ENCODE data around the gene LZTR1.
"Not testable (repeated sequence)": the region's sequence is repeated elsewhere in the genome, so short reads cannot be mapped to it uniquely, and the experiment has no call there.

The LZTR1 gene

DNA sequence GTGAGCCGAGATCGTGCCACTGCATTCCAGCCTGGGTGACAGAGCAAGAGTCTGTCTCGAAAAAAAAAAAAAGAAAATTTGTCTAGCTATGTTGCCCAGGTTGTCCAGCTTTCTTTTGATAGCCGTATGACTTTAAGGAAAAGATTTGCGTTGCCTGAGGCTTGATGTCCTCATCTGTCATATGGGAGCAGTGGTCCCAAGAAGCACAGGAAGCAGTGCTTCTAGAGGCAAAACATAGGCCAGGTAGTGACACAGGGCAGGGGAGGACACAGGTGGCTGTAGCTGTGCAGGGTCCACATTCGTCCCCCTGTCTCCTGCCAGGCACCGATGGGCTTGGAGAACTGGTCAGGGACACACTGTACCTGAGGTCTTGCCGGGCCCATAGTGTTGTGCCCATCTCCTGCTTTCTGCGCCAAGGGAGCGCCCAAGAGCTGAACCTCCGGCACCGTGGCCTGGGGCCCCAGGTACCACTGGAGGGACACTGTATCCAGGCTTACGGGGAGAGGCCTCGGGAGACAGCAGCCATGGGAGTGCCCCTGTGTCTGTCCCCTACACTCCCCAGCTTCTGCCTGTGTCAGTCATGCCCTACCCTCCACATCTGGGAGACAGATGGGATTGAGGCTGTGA, 65.1 kb downstream of the LZTR1 start:
- ATAC-seq (replicated peaks) (no peak), DNase-seq (no peak)
- Mint-ChIP-seq H3K36me3 (ENCODE audit: insufficient read depth) (peaks cover 6% of the 10 kb centered on the region), H3K4me1 (ENCODE audit: low read depth in 2 of 2) (peaks cover 25 to 28% of the 10 kb centered on the region in 2 donors), H3K27ac (peak overlapping the region in 1 of 2 donors; percentile 10), H3K4me3 (no peak overlapping the region), H3K9me3 (no peaks in the 10 kb centered on the region), H3K27me3 (peaks cover 18 to 37% of the 10 kb centered on the region in 2 donors)

DNA sequence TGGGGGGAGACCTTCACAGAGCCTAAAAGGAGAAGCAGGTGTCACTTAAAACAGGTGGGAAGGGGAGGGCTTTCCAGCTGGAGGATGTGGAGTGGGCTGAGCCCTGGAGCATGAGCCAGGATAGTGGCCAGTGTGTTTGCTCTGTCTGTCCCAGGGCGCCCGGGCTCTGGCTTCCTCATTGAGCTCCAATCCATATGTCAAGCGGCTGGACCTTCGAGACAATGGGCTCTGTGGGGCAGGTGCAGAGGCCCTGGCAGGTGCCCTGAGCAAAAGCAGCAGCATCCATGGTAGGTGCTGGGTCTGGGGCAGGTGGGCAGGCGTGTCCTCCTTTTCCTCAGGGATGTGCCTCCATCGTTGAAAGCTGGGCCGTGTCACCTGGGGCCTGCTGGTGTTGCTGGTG, 65.6 kb downstream of the LZTR1 start:
- DNase-seq: no peak
- no peaks in the 10 kb centered on the region for H3K9me3 Mint-ChIP-seq
- H3K4me1 Mint-ChIP-seq (ENCODE audit: low read depth in 2 of 2): peaks cover 25 to 28% of the 10 kb centered on the region in 2 donors
- no peak overlapping the region for H3K4me3 Mint-ChIP-seq
- H3K36me3 Mint-ChIP-seq (ENCODE audit: insufficient read depth): peaks cover 6% of the 10 kb centered on the region
- ATAC-seq (replicated peaks): no peak
- peaks cover 16 to 32% of the 10 kb centered on the region in 2 donors for H3K27me3 Mint-ChIP-seq
- peak overlapping the region in 1 of 2 donors; percentile 10 for H3K27ac Mint-ChIP-seq

DNA sequence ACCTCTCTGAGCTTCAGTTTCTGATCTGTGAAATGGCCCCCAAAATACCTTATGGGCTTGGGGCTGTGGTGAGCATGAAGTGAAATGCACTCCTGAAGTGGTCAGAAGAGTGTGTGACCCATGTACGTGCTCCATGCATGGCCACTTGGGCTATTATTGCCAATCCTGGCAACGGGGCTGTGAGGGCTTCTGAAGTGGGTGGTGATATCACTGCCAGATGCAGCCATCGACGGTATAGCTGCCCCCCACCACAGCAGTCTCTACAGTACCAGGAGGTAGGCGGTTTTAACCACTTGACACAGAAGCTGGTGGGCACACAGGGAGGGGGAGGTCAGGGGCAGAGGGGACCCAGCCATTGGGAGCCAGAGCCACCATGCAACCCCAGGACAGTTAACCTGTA, 66.4 kb downstream of the LZTR1 start:
- not testable (repeated sequence) for H3K36me3 Mint-ChIP-seq (ENCODE audit: insufficient read depth); ATAC-seq (replicated peaks); H3K9me3 Mint-ChIP-seq; H3K4me3 Mint-ChIP-seq; DNase-seq; H3K27ac Mint-ChIP-seq
- Mint-ChIP-seq H3K4me1 (ENCODE audit: low read depth in 2 of 2) (peaks cover 18 to 24% of the 10 kb centered on the region in 2 donors), H3K27me3 (peaks cover 8 to 32% of the 10 kb centered on the region in 2 donors)

All from effector memory CD8-positive, alpha-beta T cell (primary cell).